ENCODE measurements around the gene FBXW9. TPM values are rescaled to one million over a fixed set of nuclear protein-coding genes. Genes with fewer than 3 reads are reported as not detected.

The FBXW9 gene
- 34.6 and 41.0 TPM in 2 replicates for total RNA-seq (2014; rRNA removed; shearing (Covaris generic))

DNA sequence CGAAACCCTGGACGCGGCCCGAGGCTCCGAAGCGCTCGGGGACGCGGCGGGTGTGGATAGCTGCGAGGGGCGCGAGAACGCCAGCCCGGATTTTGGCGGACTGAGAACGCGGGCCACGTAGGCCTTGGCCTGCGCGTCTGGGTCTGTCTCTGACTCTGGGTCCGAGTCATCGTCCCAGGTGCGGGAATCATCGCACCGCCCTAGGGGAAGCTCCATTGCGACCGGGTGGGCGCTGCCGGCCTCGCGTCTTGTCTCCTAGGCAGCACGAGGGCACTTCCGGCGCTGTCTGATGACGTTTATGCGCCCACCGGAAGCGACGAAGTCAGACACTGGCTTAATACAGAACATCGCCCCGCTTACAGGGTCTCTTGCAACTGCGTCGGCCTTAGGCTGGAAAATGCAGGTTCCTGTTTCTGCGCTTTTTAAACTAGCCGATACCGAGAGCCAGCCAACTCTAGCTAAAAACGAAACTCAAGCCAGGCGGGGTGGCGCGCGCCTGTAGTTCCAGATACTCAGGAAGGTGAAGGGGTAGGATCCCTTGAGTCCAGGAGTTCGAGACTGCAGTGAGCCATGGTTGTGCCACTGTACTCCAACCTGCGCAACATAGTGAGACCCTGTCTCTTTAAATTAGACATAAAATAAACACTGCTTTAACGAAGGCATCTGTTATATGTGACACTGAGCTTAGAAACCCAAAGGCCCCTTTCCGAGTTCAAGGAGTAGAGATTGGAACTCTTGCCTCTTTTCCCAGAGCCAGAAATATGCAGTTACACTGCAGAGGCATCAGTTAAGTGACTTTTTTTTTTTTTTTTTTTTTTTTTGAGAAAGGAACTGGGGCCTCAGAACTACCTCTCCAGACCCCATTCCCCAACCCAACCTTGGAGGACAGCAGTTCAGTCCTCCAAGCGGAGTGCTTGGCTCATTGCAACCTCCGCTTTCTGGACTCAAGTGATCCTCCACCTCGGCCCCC lies at the start of gene FBXW9:
TSS of gene FBXW9 (minus strand) at position 266 of the 970 bp plus-strand sequence. CDS start at position 216, 50 bp downstream.

DNA sequence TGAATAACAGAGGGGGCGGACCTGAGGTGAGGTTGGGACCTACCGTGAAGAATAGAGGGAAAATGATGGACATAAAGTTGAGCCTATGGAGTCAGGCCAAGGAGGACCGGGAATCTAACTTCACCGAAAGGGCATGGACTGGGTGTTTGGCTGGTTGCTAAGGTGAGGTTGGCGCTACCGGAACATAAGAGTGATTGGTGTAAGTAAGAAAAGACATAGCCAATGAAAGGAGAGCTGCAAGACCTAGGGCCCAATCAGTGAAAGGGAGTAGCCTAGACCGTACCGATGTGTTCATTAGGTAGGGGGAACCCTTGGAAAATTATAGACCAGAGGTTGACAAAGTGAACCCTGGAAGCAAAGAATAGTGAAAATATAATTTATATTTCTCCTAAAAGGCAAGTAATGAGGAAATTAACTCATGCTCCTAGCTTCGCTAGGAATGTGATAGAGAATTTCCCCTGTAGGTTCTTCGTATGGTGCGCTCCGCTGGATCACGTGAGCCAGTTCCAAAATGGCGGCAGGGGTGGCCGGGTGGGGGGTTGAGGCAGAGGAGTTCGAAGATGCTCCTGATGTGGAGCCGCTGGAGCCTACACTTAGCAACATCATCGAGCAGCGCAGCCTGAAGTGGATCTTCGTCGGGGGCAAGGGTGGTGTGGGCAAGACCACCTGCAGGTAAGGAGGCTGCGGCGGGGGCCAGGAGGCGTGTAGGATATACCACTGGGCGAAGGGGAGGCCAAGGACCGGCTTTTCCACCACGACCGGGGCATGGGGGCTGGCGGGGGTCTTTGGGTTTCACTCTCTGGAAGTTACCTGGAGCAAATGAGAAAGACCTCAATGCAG lies 40.8 kb upstream of the FBXW9 start, which contains the start of gene GET3:
TSS of gene GET3 (plus strand) at position 503 of the 840 bp plus-strand sequence. CDS start at position 512, 9 bp downstream.

DNA sequence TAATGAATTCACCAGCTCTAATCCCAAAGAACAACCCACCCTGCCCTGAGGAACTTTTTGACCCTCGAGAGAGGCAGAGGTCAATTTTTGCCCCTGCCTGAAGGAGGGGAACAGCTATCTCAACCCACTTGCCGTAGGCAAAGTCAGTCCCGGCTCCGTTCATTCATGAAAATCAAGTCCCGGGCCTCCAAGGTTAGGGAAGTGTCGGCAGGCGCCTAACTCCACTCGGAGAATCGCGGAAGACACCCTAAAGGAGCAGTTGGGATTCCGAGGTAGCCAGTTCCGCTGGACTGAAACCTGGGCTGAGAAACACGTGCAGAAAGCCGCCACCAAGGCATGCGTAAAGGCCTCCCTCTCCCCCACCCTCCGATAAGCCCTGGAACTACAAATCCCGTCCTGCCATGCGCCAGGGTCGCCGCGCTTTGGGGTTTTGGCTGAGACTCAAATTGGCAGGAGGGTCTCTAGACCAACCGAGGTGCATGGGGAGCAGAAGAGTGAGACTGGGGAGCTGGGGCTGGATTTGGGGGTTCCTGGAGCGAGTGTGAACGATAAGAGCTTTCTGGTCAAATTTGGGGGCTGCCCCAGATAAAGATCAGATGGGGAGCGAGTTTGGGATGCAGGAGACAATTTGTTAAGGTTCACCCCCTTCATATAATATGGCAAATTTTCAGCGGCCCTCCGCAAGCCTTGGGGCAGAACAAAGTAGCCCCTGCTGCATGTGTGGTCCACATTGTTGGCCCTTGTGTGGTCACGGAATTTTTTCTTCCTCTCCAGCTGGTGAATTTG lies 27.4 kb upstream of the FBXW9 start, which contains the start of gene TNPO2:
TSS of gene TNPO2 (minus strand) at position 292 of the 786 bp plus-strand sequence. CDS start 2,955 bp downstream, outside the sequence.

DNA sequence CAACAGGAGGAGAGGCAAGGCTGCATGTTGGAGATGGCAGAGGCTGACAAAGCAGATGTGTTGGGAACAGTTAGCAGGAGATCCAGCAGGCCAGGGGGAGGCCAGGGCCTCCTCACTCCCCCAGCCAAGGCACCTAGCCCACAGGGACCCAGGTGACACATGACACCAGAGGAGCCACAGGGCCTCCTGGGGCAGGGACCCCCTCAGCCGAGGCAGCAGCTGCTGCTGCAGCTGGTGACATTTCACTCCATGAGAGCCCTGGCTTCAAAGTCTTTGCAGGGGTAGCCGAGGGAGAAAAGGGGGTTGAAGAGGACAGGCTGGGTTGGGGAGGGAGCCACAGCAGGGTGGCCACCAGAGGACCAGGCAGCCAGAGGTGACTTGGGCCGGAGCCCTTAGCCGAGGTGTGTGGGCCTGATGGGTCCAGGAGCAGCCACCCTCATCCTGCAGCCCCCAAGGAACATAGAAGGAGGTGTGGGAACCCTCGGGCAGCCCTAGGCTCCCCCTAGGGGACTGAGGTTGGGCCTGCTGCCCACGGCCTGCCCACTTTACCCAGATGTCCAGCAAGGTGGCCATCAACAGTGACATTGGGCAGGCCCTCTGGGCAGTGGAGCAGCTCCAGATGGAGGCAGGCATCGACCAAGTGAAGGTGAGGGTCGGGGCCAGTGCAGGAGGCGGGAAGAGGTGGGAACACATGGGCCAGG lies 8.8 kb downstream of the FBXW9 start, which contains the start of gene GNG14:
TSS of gene GNG14 (plus strand) at position 503 of the 701 bp plus-strand sequence. CDS start at position 554, 51 bp downstream.

DNA sequence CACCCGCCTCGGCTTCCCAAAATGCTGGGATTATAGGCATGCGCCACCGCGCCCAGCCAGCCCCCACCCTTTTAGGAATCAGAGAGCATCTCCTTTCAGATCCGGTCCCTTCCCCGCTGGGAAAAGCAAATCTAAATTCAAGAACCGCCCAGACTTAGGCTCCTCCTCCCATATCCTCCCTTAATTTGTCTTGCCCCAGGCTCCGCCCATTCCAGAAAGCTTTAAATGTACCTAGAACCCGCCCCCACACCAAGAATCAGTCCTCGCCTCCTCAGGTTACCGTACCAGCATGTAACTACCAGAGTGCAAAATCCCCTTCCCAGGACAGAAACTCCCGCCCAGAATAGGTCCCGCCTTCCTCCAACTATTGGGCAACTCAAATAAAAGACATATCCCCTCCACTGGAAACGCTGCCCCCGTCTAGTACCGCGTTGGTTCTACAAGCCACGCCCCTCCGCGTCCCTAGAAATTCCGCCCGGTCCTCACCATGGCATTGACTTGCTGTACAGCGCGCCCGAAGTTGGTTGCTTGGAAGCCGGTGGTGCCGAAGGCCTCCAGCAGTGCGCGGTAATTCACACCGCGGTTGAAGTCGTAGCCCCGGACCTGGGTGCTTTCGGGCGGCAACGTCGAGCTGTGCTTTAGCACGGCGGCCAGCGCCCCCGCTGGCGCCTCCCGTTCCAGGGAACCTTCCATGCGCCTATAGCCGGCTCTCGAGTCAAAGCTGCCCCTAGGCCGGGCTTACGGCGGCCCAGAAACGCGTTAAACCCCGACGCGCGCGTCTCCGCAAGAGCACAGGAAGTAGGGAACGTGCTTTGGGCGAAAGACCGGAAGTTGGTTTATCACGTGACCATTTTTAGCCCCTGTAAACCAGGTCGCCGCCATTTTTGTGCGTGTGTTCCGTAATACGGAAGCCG lies 15.1 kb downstream of the FBXW9 start, which contains the start of gene DHPS:
TSS of gene DHPS (minus strand) at position 807 of the 914 bp plus-strand sequence. CDS start at position 693, 114 bp downstream.

DNA sequence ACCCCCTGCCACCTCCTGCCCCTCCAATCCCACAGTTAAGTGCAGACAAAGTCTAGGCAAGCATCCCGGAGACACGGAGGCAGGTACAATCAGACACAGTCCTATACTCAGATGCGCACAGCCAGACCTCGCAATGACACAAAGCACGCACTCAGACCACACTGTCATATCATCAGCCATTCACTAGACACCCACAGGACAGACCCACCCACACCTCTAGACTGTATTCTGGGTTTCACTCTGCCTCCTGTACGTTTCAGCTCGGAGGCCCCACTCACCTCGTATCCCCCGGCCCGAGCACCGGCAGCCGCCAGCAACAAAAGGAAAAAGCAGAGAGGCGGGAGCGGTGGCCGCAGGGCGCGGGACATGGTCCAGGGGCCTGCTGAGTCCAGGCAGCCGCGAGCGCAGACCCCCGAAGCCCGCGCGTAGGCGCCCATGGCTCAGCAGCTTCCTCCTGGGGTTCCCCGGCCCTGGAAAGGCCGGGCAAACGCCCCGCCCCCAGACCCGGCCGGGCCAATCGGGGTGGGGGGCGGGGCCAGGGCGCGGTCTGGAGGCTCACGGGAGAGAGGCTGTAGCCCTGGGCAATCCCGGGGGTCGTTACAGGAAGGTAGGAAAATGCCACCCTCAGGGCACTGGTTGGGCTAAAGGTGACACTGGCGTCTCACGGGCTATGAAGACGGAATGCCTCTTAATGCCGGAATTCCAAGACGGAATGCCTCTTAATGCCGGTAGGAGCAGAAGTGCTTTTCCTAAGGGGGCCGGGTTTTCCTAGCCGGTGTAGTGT lies 30.0 kb downstream of the FBXW9 start, which contains the start of the genes MAN2B1 and WDR83:
TSS of gene MAN2B1 (minus strand) at position 478 of the 784 bp plus-strand sequence. CDS start at position 437, 41 bp downstream.
TSS of gene WDR83 (plus strand) at position 543 of the 784 bp plus-strand sequence. CDS start 2,984 bp downstream, outside the sequence.

Small RNA genes within 50 kb of the gene (small RNA-seq; reads per million reads assigned to genes)
- 311 reads per million, percentile 98 among the genes with 10 or more reads in this experiment for gene SNORD41

Other genes with a start within 250 kb of the FBXW9 start
- 0.45 and 0.98 TPM in 2 replicates for gene ZNF709, start 211.8 kb downstream of the FBXW9 start, total RNA-seq (2014; rRNA removed; shearing (Covaris generic))
- gene ZNF564, start 145.1 kb downstream of the FBXW9 start, total RNA-seq (2014; rRNA removed; shearing (Covaris generic)): 3.4 TPM in 2 replicates
- 8.4 and 12.2 TPM in 2 replicates for gene ZNF490, start 85.8 kb downstream of the FBXW9 start, total RNA-seq (2014; rRNA removed; shearing (Covaris generic))
- gene ZNF791, start 85.7 kb downstream of the FBXW9 start, total RNA-seq (2014; rRNA removed; shearing (Covaris generic)): 12.5 and 16.3 TPM in 2 replicates
- 50.7 and 54.4 TPM in 2 replicates for gene MAN2B1, start 29.9 kb downstream of the FBXW9 start, total RNA-seq (2014; rRNA removed; shearing (Covaris generic))
- 52.2 and 53.5 TPM in 2 replicates for gene WDR83, start 29.8 kb downstream of the FBXW9 start, total RNA-seq (2014; rRNA removed; shearing (Covaris generic))
- 193 and 202 TPM in 2 replicates for gene DHPS, start 14.8 kb downstream of the FBXW9 start, total RNA-seq (2014; rRNA removed; shearing (Covaris generic))
- gene GNG14, start 8.6 kb downstream of the FBXW9 start, total RNA-seq (2014; rRNA removed; shearing (Covaris generic)): 2.1 TPM in 1 of 2 replicates, not detected in the other
- 39.9 and 41.8 TPM in 2 replicates for gene TNPO2, start 27.3 kb upstream of the FBXW9 start, total RNA-seq (2014; rRNA removed; shearing (Covaris generic))
- gene TRIR, start 38.1 kb upstream of the FBXW9 start, total RNA-seq (2014; rRNA removed; shearing (Covaris generic)): 639 and 708 TPM in 2 replicates
- gene GET3, start 40.9 kb upstream of the FBXW9 start, total RNA-seq (2014; rRNA removed; shearing (Covaris generic)): 128 and 132 TPM in 2 replicates
- not detected in 2 replicates for gene BEST2, start 55.2 kb upstream of the FBXW9 start, total RNA-seq (2014; rRNA removed; shearing (Covaris generic))
- 21.1 and 25.3 TPM in 2 replicates for gene HOOK2, start 78.9 kb upstream of the FBXW9 start, total RNA-seq (2014; rRNA removed; shearing (Covaris generic))
- 171 and 236 TPM in 2 replicates for gene JUNB, start 94.9 kb upstream of the FBXW9 start, total RNA-seq (2014; rRNA removed; shearing (Covaris generic))
- gene PRDX2, start 105.2 kb upstream of the FBXW9 start, total RNA-seq (2014; rRNA removed; shearing (Covaris generic)): 319 and 370 TPM in 2 replicates
- gene THSD8, start 105.4 kb upstream of the FBXW9 start, total RNA-seq (2014; rRNA removed; shearing (Covaris generic)): not detected in 2 replicates
- gene RNASEH2A, start 110.0 kb upstream of the FBXW9 start, total RNA-seq (2014; rRNA removed; shearing (Covaris generic)): 96.4 and 96.8 TPM in 2 replicates
- not detected in 2 replicates for gene RTBDN, start 137.9 kb upstream of the FBXW9 start, total RNA-seq (2014; rRNA removed; shearing (Covaris generic))
- gene MAST1, start 141.9 kb upstream of the FBXW9 start, total RNA-seq (2014; rRNA removed; shearing (Covaris generic)): 0.45 and 2.2 TPM in 2 replicates
- gene DNASE2, start 184.8 kb upstream of the FBXW9 start, total RNA-seq (2014; rRNA removed; shearing (Covaris generic)): 47.9 and 68.7 TPM in 2 replicates
- not detected in 2 replicates for gene KLF1, start 190.6 kb upstream of the FBXW9 start, total RNA-seq (2014; rRNA removed; shearing (Covaris generic))
- gene GCDH, start 194.5 kb upstream of the FBXW9 start, total RNA-seq (2014; rRNA removed; shearing (Covaris generic)): 39.7 and 47.5 TPM in 2 replicates
- 2.4 and 3.1 TPM in 2 replicates for gene SYCE2, start 222.7 kb upstream of the FBXW9 start, total RNA-seq (2014; rRNA removed; shearing (Covaris generic))
- gene FARSA, start 237.1 kb upstream of the FBXW9 start, total RNA-seq (2014; rRNA removed; shearing (Covaris generic)): 283 and 317 TPM in 2 replicates
- 882 and 923 TPM in 2 replicates for gene CALR, start 242.0 kb upstream of the FBXW9 start, total RNA-seq (2014; rRNA removed; shearing (Covaris generic))
- 342 and 376 TPM in 2 replicates for gene RAD23A, start 249.2 kb upstream of the FBXW9 start, total RNA-seq (2014; rRNA removed; shearing (Covaris generic))